ENCODE results near the gene RACGAP1.
"Not testable (repeated sequence)": the region's sequence is repeated elsewhere in the genome, so short reads cannot be mapped to it uniquely, and the experiment has no call there.

RACGAP1 gene

GRCh38 chr12:49990273-49990672, 35.0 kb downstream of the RACGAP1 start:
- Histone ChIP-seq H3K4me3 (ENCODE audit: low read depth in 1 of 2, low read length in 2 of 2) (no peak overlapping the region), H3K36me3 (ENCODE audit: control insufficient read depth in 1 of 2, insufficient read depth in 2 of 2, low read length in 2 of 2) (peaks cover 4 to 52% of the 10 kb centered on the region in 2 donors), H3K27ac (ENCODE audit: low read depth, low read length) (no peak overlapping the region), H3K4me1 (ENCODE audit: control insufficient read depth in 1 of 2, insufficient read depth in 2 of 2, low read length in 2 of 2) (no peaks in the 10 kb centered on the region), H3K9me3 (ENCODE audit: control insufficient read depth in 1 of 2, low read length in 2 of 2) (no peaks in the 10 kb centered on the region), H3K9ac (ENCODE audit: low read depth in 1 of 2, low read length in 2 of 2) (no peak overlapping the region), H3K27me3 (ENCODE audit: control insufficient read depth in 1 of 2, insufficient read depth in 2 of 2, low read length in 2 of 2) (no peaks in the 10 kb centered on the region)

DNA sequence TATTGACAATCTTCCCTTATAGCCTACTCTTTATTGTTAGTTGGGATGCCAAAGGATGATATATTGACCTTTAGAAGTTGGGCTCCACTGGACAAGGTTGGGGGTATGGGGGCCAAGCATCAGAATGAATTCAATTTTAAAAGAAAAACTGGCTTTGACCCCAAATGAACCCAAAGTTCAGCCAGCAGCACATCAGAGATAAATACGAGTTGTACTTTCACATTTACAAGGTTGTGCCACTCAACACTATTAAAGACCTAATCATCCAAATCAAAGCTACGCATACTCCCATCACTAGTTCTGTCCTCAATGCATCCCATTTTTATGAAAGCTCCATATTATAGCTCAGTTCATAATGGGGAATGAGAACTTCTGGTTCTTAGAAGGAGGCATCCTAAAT, 35.9 kb downstream of the RACGAP1 start:
- H3K4me1 ChIP-seq (ENCODE audit: control insufficient read depth in 1 of 2, insufficient read depth in 2 of 2, low read length in 2 of 2); H3K27me3 ChIP-seq (ENCODE audit: control insufficient read depth in 1 of 2, insufficient read depth in 2 of 2, low read length in 2 of 2): not testable (repeated sequence)

DNA sequence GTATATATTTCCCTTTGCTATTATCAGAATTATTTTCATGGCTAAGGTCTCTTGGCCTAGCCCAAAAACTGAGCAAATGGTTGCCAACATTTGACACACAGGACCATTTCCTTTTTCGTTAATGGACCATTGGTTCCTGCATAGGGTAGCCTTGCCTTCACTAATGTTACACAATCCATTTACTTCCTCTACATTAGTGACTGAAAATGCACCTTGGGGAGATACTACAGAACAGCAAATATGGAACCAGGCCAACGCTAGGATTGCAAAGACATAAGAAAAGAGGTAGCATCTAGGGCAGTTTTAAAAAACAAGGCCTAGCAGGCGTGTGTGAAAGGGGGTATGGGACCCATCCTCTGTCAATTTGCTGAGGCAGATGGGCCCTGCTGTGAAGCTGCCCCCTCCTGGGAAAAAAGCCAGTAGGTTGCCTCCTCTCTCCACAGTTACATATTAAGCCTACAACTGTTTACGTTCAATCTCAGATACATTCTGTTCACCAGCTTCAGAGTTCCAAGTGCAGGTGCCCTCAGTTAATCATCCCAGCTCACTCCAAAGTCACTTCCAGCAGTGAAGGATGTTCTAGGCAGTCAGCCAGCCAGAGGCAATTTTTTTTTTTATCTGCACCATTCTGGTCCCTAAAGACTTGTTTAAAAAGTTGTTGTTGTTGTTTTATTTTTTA, 37.5 kb downstream of the RACGAP1 start:
- Histone ChIP-seq H3K9ac (ENCODE audit: low read depth in 1 of 2, low read length in 2 of 2) (no peak overlapping the region), H3K36me3 (ENCODE audit: control insufficient read depth in 1 of 2, insufficient read depth in 2 of 2, low read length in 2 of 2) (peaks cover 0 to 35% of the 10 kb centered on the region in 2 donors), H3K27me3 (ENCODE audit: control insufficient read depth in 1 of 2, insufficient read depth in 2 of 2, low read length in 2 of 2) (no peaks in the 10 kb centered on the region), H3K27ac (ENCODE audit: low read depth, low read length) (no peak overlapping the region), H3K9me3 (ENCODE audit: control insufficient read depth in 1 of 2, low read length in 2 of 2) (no peaks in the 10 kb centered on the region), H3K4me1 (ENCODE audit: control insufficient read depth in 1 of 2, insufficient read depth in 2 of 2, low read length in 2 of 2) (peaks cover 0 to 7% of the 10 kb centered on the region in 2 donors), H3K4me3 (ENCODE audit: low read depth in 1 of 2, low read length in 2 of 2) (no peak overlapping the region)

More for the DNA sequence above, 35.9 kb downstream of the RACGAP1 start:
- H3K9ac ChIP-seq (ENCODE audit: low read depth in 1 of 2, low read length in 2 of 2); H3K9me3 ChIP-seq (ENCODE audit: control insufficient read depth in 1 of 2, low read length in 2 of 2); H3K4me3 ChIP-seq (ENCODE audit: low read depth in 1 of 2, low read length in 2 of 2); H3K27ac ChIP-seq (ENCODE audit: low read depth, low read length): not testable (repeated sequence)
- peaks cover 4 to 49% of the 10 kb centered on the region in 2 donors for H3K36me3 ChIP-seq (ENCODE audit: control insufficient read depth in 1 of 2, insufficient read depth in 2 of 2, low read length in 2 of 2)

DNA sequence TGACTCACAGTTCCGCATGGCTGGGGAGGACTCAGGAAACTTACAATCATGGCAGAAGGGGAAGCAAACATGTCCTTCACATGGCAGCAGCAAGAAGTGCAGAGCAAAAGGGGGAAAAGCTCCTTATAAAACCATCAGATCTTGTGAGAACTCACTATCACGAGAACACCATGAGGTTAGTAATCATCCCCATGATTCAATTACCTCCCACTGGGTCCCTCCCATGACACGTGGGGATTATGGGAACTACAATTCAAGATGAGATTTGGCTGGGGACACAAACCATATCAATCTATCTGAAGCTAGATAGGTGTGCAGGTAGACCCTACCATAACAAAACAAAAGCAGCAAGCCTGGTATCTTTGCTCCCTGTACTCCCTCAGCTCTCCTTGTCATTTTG, 38.8 kb downstream of the RACGAP1 start:
- H3K4me3 ChIP-seq (ENCODE audit: low read depth in 1 of 2, low read length in 2 of 2); H3K4me1 ChIP-seq (ENCODE audit: control insufficient read depth in 1 of 2, insufficient read depth in 2 of 2, low read length in 2 of 2); H3K27me3 ChIP-seq (ENCODE audit: control insufficient read depth in 1 of 2, insufficient read depth in 2 of 2, low read length in 2 of 2); H3K9me3 ChIP-seq (ENCODE audit: control insufficient read depth in 1 of 2, low read length in 2 of 2); H3K27ac ChIP-seq (ENCODE audit: low read depth, low read length); H3K9ac ChIP-seq (ENCODE audit: low read depth in 1 of 2, low read length in 2 of 2): not testable (repeated sequence)
- H3K36me3 ChIP-seq (ENCODE audit: control insufficient read depth in 1 of 2, insufficient read depth in 2 of 2, low read length in 2 of 2): peaks cover 0 to 22% of the 10 kb centered on the region in 2 donors

DNA sequence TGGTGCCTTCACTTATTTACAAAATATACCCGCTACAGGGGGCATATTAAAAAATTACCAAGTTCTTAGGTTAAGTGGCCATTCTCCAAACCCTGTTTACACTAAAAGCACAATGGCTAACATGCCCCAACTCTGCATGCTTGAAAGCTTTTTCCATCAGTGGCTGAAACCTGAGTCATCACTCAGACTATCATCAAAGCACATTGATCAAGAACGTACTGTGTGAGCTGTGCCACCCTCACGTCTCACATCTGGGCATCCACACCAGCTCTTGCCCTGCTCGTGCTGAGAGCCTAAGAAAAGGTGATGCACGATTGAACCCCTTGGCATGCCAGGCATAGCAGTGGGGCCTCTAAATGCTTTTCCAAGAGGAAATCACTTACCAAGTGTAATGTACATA, 39.3 kb downstream of the RACGAP1 start:
- Histone ChIP-seq H3K9ac (ENCODE audit: low read depth in 1 of 2, low read length in 2 of 2) (no peak overlapping the region), H3K4me3 (ENCODE audit: low read depth in 1 of 2, low read length in 2 of 2) (no peak overlapping the region), H3K36me3 (ENCODE audit: control insufficient read depth in 1 of 2, insufficient read depth in 2 of 2, low read length in 2 of 2) (peaks cover 0 to 22% of the 10 kb centered on the region in 2 donors), H3K27me3 (ENCODE audit: control insufficient read depth in 1 of 2, insufficient read depth in 2 of 2, low read length in 2 of 2) (no peaks in the 10 kb centered on the region), H3K27ac (ENCODE audit: low read depth, low read length) (no peak overlapping the region), H3K4me1 (ENCODE audit: control insufficient read depth in 1 of 2, insufficient read depth in 2 of 2, low read length in 2 of 2) (peaks cover 0 to 7% of the 10 kb centered on the region in 2 donors), H3K9me3 (ENCODE audit: control insufficient read depth in 1 of 2, low read length in 2 of 2) (no peaks in the 10 kb centered on the region)

DNA sequence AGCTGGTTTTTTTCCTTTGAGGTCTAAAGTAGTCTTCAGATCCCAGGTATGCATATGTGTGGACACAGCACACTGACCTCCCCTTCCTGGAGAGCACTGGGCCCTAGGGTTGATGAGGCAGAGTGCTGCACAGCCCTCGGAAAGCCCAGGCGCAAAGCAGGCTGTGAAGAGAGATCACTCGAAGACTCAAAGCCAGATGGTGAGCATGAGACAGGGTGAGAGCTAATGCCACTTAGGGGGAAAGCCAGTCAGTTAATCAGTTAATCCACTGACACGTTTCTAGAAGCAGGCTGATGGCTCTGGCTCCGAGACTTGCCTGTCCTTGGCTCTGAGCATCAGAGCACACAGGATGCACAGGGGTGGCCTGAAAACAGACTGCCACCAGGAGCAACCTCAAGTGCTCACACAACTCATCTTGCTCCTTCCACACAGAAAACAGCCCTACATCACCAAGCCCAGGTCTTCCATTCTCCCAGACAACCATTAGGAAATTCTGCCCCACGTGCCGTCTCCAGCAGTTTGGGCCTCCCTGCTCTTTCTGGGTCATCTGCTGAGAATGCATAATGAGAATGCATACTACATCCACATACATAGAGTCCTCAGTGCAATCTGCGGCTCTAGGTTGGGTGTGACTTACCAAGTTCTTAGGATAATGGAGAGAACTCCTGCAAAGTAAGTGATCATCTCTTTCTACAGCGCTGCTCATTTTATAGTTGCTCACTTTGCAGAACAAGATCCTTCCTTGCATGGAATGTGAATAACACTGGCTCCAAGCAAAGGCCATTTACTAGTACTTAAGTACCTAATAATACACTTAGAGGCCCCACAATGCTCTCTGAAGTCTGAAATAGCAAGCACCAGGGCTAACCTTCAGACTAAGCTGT, 40.6 kb downstream of the RACGAP1 start:
- Histone ChIP-seq H3K27me3 (ENCODE audit: control insufficient read depth in 1 of 2, insufficient read depth in 2 of 2, low read length in 2 of 2) (no peaks in the 10 kb centered on the region), H3K9ac (ENCODE audit: low read depth in 1 of 2, low read length in 2 of 2) (no peak overlapping the region), H3K27ac (ENCODE audit: low read depth, low read length) (no peak overlapping the region), H3K4me3 (ENCODE audit: low read depth in 1 of 2, low read length in 2 of 2) (no peak overlapping the region), H3K4me1 (ENCODE audit: control insufficient read depth in 1 of 2, insufficient read depth in 2 of 2, low read length in 2 of 2) (peaks cover 0 to 7% of the 10 kb centered on the region in 2 donors), H3K9me3 (ENCODE audit: control insufficient read depth in 1 of 2, low read length in 2 of 2) (no peaks in the 10 kb centered on the region), H3K36me3 (ENCODE audit: control insufficient read depth in 1 of 2, insufficient read depth in 2 of 2, low read length in 2 of 2) (peaks cover 0 to 14% of the 10 kb centered on the region in 2 donors)

GRCh38 chr12:49983892-49984291, 41.4 kb downstream of the RACGAP1 start:
- no peak overlapping the region for H3K9ac ChIP-seq (ENCODE audit: low read depth in 1 of 2, low read length in 2 of 2)
- no peak overlapping the region for H3K27ac ChIP-seq (ENCODE audit: low read depth, low read length)
- no peak overlapping the region for H3K4me3 ChIP-seq (ENCODE audit: low read depth in 1 of 2, low read length in 2 of 2)

DNA sequence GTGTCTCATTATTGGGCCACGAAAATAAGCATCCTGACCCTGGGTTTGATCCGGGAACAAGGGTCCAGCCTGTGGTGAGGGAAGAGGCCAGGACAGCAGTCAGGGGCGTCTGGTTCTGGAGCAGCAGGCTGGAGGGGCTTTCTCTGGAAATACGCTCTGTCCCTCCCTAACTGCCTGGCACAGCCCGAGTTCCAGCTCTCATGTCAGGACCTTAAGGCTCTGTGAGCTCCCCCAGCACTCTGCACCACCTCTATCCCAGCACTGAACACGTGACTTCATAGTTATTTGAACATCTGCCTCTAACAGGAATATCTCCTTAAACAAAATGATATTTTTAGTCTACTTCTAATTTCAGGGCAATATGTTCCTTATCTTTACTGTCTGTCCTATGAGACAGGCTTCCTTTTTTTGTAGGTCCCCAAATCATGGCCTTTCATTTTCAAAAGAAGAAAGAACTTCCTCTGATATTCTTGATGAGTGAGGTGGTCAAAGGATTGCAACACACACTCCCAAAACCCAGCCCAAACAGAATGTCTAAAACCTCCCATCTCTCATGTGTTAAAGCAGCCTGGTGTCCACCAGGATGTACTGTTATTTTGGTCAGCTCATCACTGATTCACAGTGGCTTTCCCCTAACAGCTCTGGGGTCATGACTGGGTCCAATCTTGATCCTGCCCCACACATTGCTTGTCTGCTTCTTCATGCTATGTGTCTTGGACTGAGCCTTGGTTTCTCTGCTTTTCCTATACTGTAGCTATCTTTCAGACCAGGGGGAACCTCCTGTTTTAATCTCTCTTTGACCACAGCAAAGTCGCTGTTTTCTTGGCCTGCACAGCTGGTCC, 42.8 kb downstream of the RACGAP1 start:
- Histone ChIP-seq H3K27me3 (ENCODE audit: control insufficient read depth in 1 of 2, insufficient read depth in 2 of 2, low read length in 2 of 2) (no peaks in the 10 kb centered on the region), H3K36me3 (ENCODE audit: control insufficient read depth in 1 of 2, insufficient read depth in 2 of 2, low read length in 2 of 2) (no peaks in the 10 kb centered on the region), H3K27ac (ENCODE audit: low read depth, low read length) (no peak overlapping the region), H3K4me1 (ENCODE audit: control insufficient read depth in 1 of 2, insufficient read depth in 2 of 2, low read length in 2 of 2) (peaks cover 0 to 7% of the 10 kb centered on the region in 2 donors), H3K4me3 (ENCODE audit: low read depth in 1 of 2, low read length in 2 of 2) (no peak overlapping the region), H3K9me3 (ENCODE audit: control insufficient read depth in 1 of 2, low read length in 2 of 2) (no peaks in the 10 kb centered on the region), H3K9ac (ENCODE audit: low read depth in 1 of 2, low read length in 2 of 2) (no peak overlapping the region)

More at GRCh38 chr12:49983892-49984291, 41.4 kb downstream of the RACGAP1 start:
- no peaks in the 10 kb centered on the region for H3K27me3 ChIP-seq (ENCODE audit: control insufficient read depth in 1 of 2, insufficient read depth in 2 of 2, low read length in 2 of 2)
- H3K9me3 ChIP-seq (ENCODE audit: control insufficient read depth in 1 of 2, low read length in 2 of 2): no peaks in the 10 kb centered on the region
- peaks cover 0 to 7% of the 10 kb centered on the region in 2 donors for H3K4me1 ChIP-seq (ENCODE audit: control insufficient read depth in 1 of 2, insufficient read depth in 2 of 2, low read length in 2 of 2)
- peaks cover 0 to 7% of the 10 kb centered on the region in 2 donors for H3K36me3 ChIP-seq (ENCODE audit: control insufficient read depth in 1 of 2, insufficient read depth in 2 of 2, low read length in 2 of 2)

DNA sequence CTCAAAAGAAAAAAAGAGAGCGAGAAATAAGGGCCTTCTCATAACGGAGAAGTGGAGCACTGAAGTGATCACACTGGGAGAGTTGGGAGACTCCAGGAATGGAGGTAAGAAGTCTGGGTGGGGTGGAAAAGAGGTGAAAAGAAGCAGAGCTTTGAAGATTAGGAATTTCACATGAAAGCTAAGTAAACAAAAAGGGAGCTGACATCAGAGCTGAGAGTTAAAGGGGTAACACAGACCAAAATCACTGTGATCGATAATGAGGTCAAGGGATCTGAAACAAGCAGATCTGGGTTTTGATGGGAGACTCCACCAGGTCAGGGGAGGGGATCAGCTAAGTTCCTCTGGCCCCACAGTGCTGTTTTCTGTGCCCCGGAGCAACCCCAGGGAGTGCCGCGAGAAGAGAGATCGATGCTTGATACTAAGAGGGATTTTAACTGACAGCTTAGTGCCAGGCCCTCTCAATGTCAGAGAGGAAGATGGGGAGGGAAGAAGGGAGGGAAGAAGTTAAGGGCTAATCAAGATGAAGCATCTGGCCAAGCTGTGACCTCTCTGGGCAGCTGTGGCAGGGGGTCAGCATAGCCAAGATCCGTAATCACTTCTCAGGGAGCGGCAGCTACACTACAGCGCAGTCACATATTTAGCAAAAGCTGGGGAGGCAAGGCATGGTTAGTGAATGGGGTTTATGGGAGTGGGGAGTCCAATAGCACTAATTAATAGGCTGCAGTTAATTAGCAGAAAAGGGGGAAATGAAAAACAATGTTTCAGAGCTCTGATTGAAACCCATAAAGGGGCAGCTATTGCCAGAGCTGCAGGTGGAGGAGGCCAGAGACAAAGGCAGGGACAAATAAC, 44.6 kb downstream of the RACGAP1 start:
- H3K9ac ChIP-seq (ENCODE audit: low read depth in 1 of 2, low read length in 2 of 2): no peak overlapping the region
- H3K4me1 ChIP-seq (ENCODE audit: control insufficient read depth in 1 of 2, insufficient read depth in 2 of 2, low read length in 2 of 2): peaks cover 0 to 7% of the 10 kb centered on the region in 2 donors
- H3K4me3 ChIP-seq (ENCODE audit: low read depth in 1 of 2, low read length in 2 of 2): no peak overlapping the region
- no peaks in the 10 kb centered on the region for H3K9me3 ChIP-seq (ENCODE audit: control insufficient read depth in 1 of 2, low read length in 2 of 2)
- no peak overlapping the region for H3K27ac ChIP-seq (ENCODE audit: low read depth, low read length)
- no peaks in the 10 kb centered on the region for H3K36me3 ChIP-seq (ENCODE audit: control insufficient read depth in 1 of 2, insufficient read depth in 2 of 2, low read length in 2 of 2)
- H3K27me3 ChIP-seq (ENCODE audit: control insufficient read depth in 1 of 2, insufficient read depth in 2 of 2, low read length in 2 of 2): no peaks in the 10 kb centered on the region

Data from duodenal mucosa (tissue), 2 donors.